NOMO-1 treated with DMSO at 0.1 percent for 48 hours (cell line): ENCODE measurements around the gene RBMS3.
"Not testable (repeated sequence)": the region's sequence is repeated elsewhere in the genome, so short reads cannot be mapped to it uniquely, and the experiment has no call there.

Experiments
- DNase-seq: peaks from one replicate; lab custom pipeline; 2025; ENCODE audit not compliant: unreplicated experiment; lab: John Stamatoyannopoulos, UW

Gene RBMS3

GRCh38 chr3:29649815-29650547 lies 369.1 kb downstream of the RBMS3 start:
- peak; percentile 93 for DNase-seq

GRCh38 chr3:29653680-29654079 lies 372.8 kb downstream of the RBMS3 start:
- DNase-seq: no peak

GRCh38 chr3:29655015-29655747 lies 374.3 kb downstream of the RBMS3 start:
- DNase-seq: no peak

GRCh38 chr3:29665688-29666087 lies 384.8 kb downstream of the RBMS3 start:
- no peak for DNase-seq

- DNase-seq: no peak
Observed at GRCh38 chr3:29668233-29668632, 387.4 kb downstream of the RBMS3 start.

GRCh38 chr3:29668728-29669127 lies 387.9 kb downstream of the RBMS3 start:
- no peak for DNase-seq

- not testable (repeated sequence) for DNase-seq
Observed at GRCh38 chr3:29670476-29670875, 389.6 kb downstream of the RBMS3 start.

- DNase-seq: no peak
Observed at GRCh38 chr3:29677421-29677820, 396.6 kb downstream of the RBMS3 start.

GRCh38 chr3:29679944-29680343 lies 399.1 kb downstream of the RBMS3 start:
- DNase-seq: no peak

- DNase-seq: no peak
Observed at GRCh38 chr3:29683018-29683993, 402.4 kb downstream of the RBMS3 start.

- DNase-seq: peak; percentile 25
Observed at GRCh38 chr3:29686889-29687592, 406.2 kb downstream of the RBMS3 start.

- DNase-seq: no peak
Observed at GRCh38 chr3:29690686-29691353, 409.9 kb downstream of the RBMS3 start.

GRCh38 chr3:29693863-29694262 lies 413.0 kb downstream of the RBMS3 start:
- no peak for DNase-seq

GRCh38 chr3:29694331-29694730 lies 413.5 kb downstream of the RBMS3 start:
- no peak for DNase-seq

- no peak for DNase-seq
Observed at GRCh38 chr3:29694783-29695182, 413.9 kb downstream of the RBMS3 start.

- no peak for DNase-seq
Observed at GRCh38 chr3:29695201-29695600, 414.3 kb downstream of the RBMS3 start.

- DNase-seq: peak; percentile 86
Observed at GRCh38 chr3:29695643-29696198, 414.9 kb downstream of the RBMS3 start.

- no peak for DNase-seq
Observed at GRCh38 chr3:29696311-29696710, 415.4 kb downstream of the RBMS3 start.

- DNase-seq: no peak
Observed at GRCh38 chr3:29697989-29698388, 417.1 kb downstream of the RBMS3 start.

GRCh38 chr3:29700256-29700655 lies 419.4 kb downstream of the RBMS3 start:
- no peak for DNase-seq
